A549 treated with AZD9567 at 1 μM for 4 hours (cell line): Measurements from ENCODE around the gene ARFIP1. TPM values are rescaled to one million over a fixed set of nuclear protein-coding genes. Genes with fewer than 3 reads are reported as not detected.

ENCODE experiments used
- total RNA-seq: library from RNA; stranded (reverse); fragments of 200-300 nt; extraction: Qiagen RNA extraction; gene quantifications from 5 replicates; pipeline ENCODE4 v1.2.3, GENCODE V29; 2022; ENCODE audit not compliant: insufficient read depth

Gene ARFIP1, protein sequence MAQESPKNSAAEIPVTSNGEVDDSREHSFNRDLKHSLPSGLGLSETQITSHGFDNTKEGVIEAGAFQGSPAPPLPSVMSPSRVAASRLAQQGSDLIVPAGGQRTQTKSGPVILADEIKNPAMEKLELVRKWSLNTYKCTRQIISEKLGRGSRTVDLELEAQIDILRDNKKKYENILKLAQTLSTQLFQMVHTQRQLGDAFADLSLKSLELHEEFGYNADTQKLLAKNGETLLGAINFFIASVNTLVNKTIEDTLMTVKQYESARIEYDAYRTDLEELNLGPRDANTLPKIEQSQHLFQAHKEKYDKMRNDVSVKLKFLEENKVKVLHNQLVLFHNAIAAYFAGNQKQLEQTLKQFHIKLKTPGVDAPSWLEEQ
- total RNA-seq = 13.3 to 40.9 TPM (median 16.4 TPM) in 5 replicates

DNA sequence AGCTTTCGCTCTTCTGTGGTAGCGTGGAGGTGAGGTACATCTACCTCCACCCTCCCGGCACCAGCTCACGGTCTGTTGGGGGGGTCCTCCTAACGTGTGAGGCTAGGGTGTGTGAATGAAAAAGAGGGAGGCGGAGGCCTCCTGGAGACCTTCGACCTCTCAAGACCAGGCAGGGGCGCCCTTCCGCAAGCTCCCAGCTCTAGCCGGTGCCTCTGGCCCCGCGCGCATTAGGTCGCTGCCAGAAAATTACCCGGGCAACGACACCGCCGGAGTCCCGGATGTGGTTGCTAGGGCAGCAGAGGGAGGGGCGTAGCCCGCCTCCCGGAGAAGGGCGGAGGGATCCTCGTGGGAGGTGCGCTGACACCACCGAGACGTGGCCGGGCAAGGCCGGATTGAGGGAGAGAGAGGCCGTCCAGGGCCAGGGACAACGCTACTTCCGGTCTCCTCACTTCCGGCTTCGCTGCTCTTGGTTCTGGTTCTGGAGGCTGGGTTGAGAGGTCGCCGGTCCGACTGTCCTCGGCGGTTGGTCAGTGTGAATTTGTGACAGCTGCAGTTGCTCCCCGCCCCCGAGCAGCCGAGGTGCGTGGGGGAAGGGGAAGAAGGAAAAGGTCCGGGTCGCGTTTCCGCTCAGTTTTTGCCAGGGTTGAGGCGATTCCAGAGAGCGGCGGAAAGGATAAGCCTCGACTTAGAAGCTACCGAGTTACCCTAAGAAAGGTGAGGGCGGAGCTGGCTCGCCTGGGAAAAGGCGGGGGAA is at the start of gene ARFIP1, which contains the start of gene TIGD4:
ARFIP1 (plus strand) TSS at position 442 of the 754 bp plus-strand sequence. CDS start 49,680 bp downstream, outside the sequence.
TIGD4 (minus strand) TSS at position 218 of the 754 bp plus-strand sequence. CDS start 8,726 bp downstream, outside the sequence.

DNA sequence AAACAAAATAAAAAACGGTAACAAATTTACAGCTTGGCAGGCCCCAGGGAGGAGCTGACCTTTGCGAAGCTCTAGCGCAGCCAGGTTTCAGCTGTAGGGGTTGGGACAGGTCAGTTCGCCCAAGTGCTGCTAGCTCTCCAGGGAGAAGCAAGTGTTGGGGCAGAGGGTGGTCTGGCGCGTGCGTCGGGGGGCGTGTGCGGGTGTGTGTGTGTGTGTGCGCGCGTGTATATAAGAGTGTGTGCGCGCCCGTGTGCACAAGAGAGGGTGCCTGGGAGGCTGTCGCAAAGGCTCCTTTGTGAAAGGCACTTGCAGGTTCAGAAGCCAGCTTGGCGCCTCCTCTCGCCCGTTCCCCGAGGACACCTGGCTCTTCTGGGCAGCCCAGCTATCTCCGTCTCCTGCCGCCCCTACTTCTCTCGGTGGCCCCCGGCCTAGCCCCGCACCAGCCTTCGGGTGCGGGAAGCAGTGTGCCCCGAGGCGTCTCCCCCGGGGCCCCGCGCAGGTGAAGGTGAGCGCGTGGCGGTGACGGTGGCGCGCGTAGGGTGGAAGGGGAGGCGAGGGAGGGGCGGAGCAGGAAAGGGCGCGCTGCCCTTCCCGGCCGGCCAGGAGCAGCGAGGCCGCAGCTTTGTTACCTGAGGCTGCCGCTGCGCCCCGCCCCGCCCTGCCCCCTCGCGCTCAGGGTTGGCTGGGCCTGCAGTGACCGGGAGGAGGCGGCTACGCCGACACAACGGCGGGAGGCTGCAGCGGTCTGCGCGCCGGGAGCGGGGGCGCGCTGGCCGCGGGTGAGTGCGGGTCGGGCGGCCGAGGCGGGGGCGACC is 156.1 kb downstream of the ARFIP1 start, which contains the start of gene FHDC1:
FHDC1 (plus strand) TSS at position 693 of the 815 bp plus-strand sequence. CDS start 6,735 bp downstream, outside the sequence.

Other genes with a start within 250 kb of the ARFIP1 start
- 5.2 to 25.4 TPM (median 7.0 TPM) in 5 replicates for gene FBXW7, start 243.9 kb upstream of the ARFIP1 start, total RNA-seq
- gene TMEM154, start 100.0 kb upstream of the ARFIP1 start, total RNA-seq = 0.03 to 0.09 TPM (median 0.06 TPM) in 4 of 5 replicates, not detected in the other
- 0.13 to 0.20 TPM (median 0.16 TPM) in 4 of 5 replicates, not detected in the other for gene TIGD4, start 224 bp upstream of the ARFIP1 start, total RNA-seq
- 0.60 to 0.77 TPM (median 0.70 TPM) in 5 replicates for gene FHDC1, start 156.4 kb downstream of the ARFIP1 start, total RNA-seq